ENCODE data around the gene ZNF81. TPM values are rescaled to one million over a fixed set of nuclear protein-coding genes. Genes with fewer than 3 reads are reported as not detected.

ZNF81 gene
- total RNA-seq, 2 donors from 2014 or later = 6.8 to 8.2 TPM

GRCh38 chrX:47814851-47815250 is 21.9 kb upstream of the ZNF81 start:
- Histone ChIP-seq H3K27me3 (replicated peaks; ENCODE audit: insufficient read depth) (no peaks in the 10 kb centered on the region), H3K4me1 (ENCODE audit: control insufficient read depth in 1 of 2, low read depth in 2 of 2) (no peaks in the 10 kb centered on the region), H3K36me3 (no peaks in the 10 kb centered on the region), H3K9me3 (no peaks in the 10 kb centered on the region), H3K4me3 (no peak overlapping the region), H3K27ac (no peak overlapping the region)
- no peak for DNase-seq (ENCODE audit: low spot score)
- no peak for TF ChIP-seq CTCF (IDR thresholded peaks at IDR 0.05)
- no peak for ATAC-seq (ENCODE audit: insufficient number of reproducible peaks, low FRiP score, low read depth)

GRCh38 chrX:47815901-47816845 is 20.5 kb upstream of the ZNF81 start:
- no peak for ATAC-seq (ENCODE audit: insufficient number of reproducible peaks, low FRiP score, low read depth)
- H3K27me3 ChIP-seq (replicated peaks; ENCODE audit: insufficient read depth) = no peaks in the 10 kb centered on the region
- no peaks in the 10 kb centered on the region for H3K4me1 ChIP-seq (ENCODE audit: control insufficient read depth in 1 of 2, low read depth in 2 of 2)
- no peaks in the 10 kb centered on the region for H3K36me3 ChIP-seq
- no peaks in the 10 kb centered on the region for H3K9me3 ChIP-seq
- TF ChIP-seq CTCF (IDR thresholded peaks at IDR 0.05) = no peak
- no peak for DNase-seq (ENCODE audit: low spot score)
- no peak overlapping the region for H3K4me3 ChIP-seq
- no peak overlapping the region for H3K27ac ChIP-seq

- Histone ChIP-seq H3K27me3 (replicated peaks; ENCODE audit: insufficient read depth) (no peaks in the 10 kb centered on the region), H3K4me3 (no peak overlapping the region), H3K9me3 (no peaks in the 10 kb centered on the region), H3K36me3 (no peaks in the 10 kb centered on the region), H3K4me1 (ENCODE audit: control insufficient read depth in 1 of 2, low read depth in 2 of 2) (no peaks in the 10 kb centered on the region), H3K27ac (no peak overlapping the region)
- no peak for DNase-seq (ENCODE audit: low spot score)
- ATAC-seq (ENCODE audit: insufficient number of reproducible peaks, low FRiP score, low read depth) = no peak
- no peak for TF ChIP-seq CTCF (IDR thresholded peaks at IDR 0.05)
Observed at GRCh38 chrX:47817421-47817820, 19.3 kb upstream of the ZNF81 start.

DNA sequence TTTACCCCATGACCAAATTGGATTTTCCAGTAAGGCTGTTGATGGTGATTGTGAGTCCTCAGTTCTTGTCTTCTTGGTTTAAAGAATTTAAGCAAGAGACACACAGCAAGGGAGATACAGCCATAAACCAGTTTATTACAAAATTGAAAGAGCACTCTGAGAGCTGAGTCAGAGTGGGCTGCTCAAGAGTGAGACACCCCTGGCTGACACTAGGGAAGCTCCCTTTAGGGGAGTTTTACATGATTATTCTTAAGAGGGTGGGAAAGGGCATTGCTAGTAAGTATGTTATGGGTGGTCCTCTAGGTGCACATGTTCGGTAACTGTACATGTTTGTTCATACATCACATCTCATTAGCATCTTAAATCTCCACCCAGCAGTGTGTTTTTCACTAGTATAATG is 18.8 kb upstream of the ZNF81 start:
- ATAC-seq (ENCODE audit: insufficient number of reproducible peaks, low FRiP score, low read depth) (no peak), DNase-seq (ENCODE audit: low spot score) (no peak)
- Histone ChIP-seq H3K27me3 (replicated peaks; ENCODE audit: insufficient read depth) (no peaks in the 10 kb centered on the region), H3K9me3 (no peaks in the 10 kb centered on the region), H3K4me3 (no peak overlapping the region), H3K4me1 (ENCODE audit: control insufficient read depth in 1 of 2, low read depth in 2 of 2) (no peaks in the 10 kb centered on the region), H3K27ac (no peak overlapping the region), H3K36me3 (no peaks in the 10 kb centered on the region)
- no peak for TF ChIP-seq CTCF (IDR thresholded peaks at IDR 0.05)

DNA sequence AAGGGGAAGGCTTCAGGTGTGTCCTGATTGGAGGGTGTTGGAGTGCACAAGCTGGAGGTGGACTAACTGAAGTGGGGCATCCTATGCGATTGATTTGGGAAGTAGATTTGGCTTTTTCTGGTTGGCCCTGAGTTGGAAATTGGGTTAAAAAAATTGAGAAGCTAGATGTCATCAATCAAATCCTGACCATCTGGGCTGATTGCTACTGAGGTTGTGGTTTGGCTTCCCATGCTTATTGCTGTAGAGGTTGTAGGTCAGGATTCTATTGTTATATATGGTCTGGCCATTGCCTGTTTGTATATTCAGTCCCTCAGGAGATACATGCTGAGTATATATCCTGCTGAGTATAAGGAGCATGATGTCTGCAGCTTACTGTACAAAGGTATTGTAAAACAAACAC is 7.7 kb upstream of the ZNF81 start:
- no peak for TF ChIP-seq CTCF (IDR thresholded peaks at IDR 0.05)
- H3K4me1 ChIP-seq (ENCODE audit: control insufficient read depth in 1 of 2, low read depth in 2 of 2) = no peaks in the 10 kb centered on the region
- no peaks in the 10 kb centered on the region for H3K36me3 ChIP-seq
- no peaks in the 10 kb centered on the region for H3K27me3 ChIP-seq (replicated peaks; ENCODE audit: insufficient read depth)
- H3K9me3 ChIP-seq = no peaks in the 10 kb centered on the region
- H3K27ac ChIP-seq = no peak overlapping the region
- DNase-seq (ENCODE audit: low spot score) (no peak), ATAC-seq (ENCODE audit: insufficient number of reproducible peaks, low FRiP score, low read depth) (no peak)
- H3K4me3 ChIP-seq = no peak overlapping the region
